GM12801 (cell line): ENCODE measurements around the gene ZNF579.

Source experiments
- TF ChIP-seq, protein P1 (sequence below): IDR thresholded peaks from one replicate; pipeline ENCODE4 v1.5.1; 2011; ENCODE audit warnings: control low read depth; ENCODE audit not compliant: insufficient read length; ENCODE audit errors: extremely low read depth

The ZNF579 gene

GRCh38 chr19:55536366-55536765 is 44.3 kb downstream of the ZNF579 start:
- TF ChIP-seq, protein P1, sequence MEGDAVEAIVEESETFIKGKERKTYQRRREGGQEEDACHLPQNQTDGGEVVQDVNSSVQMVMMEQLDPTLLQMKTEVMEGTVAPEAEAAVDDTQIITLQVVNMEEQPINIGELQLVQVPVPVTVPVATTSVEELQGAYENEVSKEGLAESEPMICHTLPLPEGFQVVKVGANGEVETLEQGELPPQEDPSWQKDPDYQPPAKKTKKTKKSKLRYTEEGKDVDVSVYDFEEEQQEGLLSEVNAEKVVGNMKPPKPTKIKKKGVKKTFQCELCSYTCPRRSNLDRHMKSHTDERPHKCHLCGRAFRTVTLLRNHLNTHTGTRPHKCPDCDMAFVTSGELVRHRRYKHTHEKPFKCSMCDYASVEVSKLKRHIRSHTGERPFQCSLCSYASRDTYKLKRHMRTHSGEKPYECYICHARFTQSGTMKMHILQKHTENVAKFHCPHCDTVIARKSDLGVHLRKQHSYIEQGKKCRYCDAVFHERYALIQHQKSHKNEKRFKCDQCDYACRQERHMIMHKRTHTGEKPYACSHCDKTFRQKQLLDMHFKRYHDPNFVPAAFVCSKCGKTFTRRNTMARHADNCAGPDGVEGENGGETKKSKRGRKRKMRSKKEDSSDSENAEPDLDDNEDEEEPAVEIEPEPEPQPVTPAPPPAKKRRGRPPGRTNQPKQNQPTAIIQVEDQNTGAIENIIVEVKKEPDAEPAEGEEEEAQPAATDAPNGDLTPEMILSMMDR: no peak

DNA sequence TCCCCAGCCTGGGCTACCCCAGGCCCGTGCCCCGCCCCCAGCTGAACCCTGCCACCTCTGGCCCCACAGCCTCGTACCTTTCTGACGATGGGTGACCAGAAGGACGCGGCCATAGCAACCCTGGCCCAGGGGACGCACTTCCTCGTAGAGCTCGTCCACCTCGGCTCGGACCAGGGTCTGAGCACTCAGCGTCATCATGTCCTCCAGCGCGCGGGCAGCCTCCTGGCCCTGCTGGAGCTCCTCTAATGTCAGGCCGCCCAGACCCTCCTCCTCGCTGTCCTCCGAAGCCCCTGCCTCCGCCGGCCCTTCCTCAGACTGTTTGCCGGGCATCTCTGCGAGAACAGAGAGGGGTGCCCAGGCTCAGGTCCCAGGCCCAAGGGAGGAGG is 44.7 kb downstream of the ZNF579 start:
- TF ChIP-seq, protein P1: no peak

- TF ChIP-seq, protein P1: no peak
These were observed 45.3 kb downstream of the ZNF579 start for GRCh38 chr19:55535173-55535964.

DNA sequence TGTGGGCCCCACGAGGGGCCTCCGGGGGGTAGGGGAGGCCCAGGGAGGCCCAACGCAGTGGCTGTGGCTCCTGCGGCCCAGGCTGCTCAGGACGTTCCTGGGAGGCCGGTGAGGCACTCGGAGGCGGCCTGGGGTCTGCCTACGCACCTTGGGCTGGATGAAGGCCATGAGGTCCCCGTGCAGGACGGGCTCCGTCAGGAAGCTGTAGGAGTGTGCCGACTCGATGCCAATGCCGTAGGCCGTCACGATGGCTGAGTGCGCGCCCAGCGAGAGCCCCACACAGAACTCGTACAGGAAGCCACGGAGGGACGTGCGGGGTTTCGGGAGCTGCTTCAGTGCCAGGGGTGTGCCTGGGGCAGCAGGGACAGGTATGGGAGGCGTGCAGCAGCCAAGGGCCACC is 49.7 kb downstream of the ZNF579 start:
- TF ChIP-seq, protein P1: no peak

DNA sequence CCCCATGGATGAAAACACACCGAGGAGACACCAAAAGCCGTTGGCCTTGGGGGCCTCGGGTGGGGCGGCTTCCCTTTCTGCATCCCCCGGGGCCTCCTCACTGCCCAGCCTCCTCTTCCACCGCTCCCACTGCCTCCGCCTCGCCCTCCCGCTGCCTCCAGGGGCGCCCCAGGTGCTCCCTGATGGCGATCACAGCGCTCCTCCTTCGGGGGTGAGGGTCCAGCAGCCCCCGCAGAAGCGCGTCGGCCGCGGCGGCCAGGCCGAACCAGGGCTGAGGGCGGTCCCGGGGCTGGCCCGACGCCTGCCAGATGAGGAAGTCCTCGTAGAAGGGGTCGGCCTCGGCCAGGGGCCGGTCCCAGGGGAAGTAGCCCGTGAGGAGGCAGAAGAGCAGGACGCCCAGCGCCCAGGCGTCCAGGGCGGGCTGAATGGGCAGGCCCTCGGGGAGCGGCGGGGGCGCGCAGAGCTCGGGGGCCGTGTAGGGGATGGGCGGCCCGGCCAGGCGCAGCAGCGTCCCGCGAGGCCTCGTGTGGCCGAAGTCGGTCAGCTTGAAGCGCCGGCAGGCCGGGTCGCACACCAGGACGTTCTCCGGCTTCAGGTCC is 50.9 kb downstream of the ZNF579 start:
- TF ChIP-seq, protein P1: no peak

GRCh38 chr19:55528030-55528803 is 52.4 kb downstream of the ZNF579 start:
- TF ChIP-seq, protein P1: no peak

GRCh38 chr19:55527197-55528029 is 53.2 kb downstream of the ZNF579 start:
- TF ChIP-seq, protein P1: no peak
